Natural killer cell (primary cell): Measurements from ENCODE around the gene BRD3. TPM values are rescaled to one million over a fixed set of nuclear protein-coding genes. Genes with fewer than 3 reads are reported as not detected.

Source experiments
- ATAC-seq, 3 donors: fragments of 150-1000 bp in 2 of 3; fragments of 200-7000 bp in 1 of 3; cut with Tn5 transposase; 1 replicate in 1 of 3; 2 replicates in 2 of 3; pipeline ENCODE4 v1.10.0; 2021; ENCODE audit warnings: mild to moderate bottlenecking in 2 of 3, moderate library complexity in 2 of 3
- DNase-seq, 2 donors: peaks; one replicate each; pipeline versions ENCODE4 v3.0.0 to v3.0.0-alpha.2; 2013 to 2021; ENCODE audit warnings: mixed read lengths in 1 of 2
- H3K27ac ChIP-seq: one replicate; pipeline ENCODE4 v1.5.1; 2013; ENCODE audit warnings: mild to moderate bottlenecking, low read length
- H3K27me3 ChIP-seq: one replicate; pipeline ENCODE4 v1.6.1; 2013; ENCODE audit warnings: low read length; ENCODE audit not compliant: control insufficient read depth, insufficient read depth
- H3K36me3 ChIP-seq: one replicate; pipeline ENCODE4 v1.6.1; 2013; ENCODE audit warnings: low read length; ENCODE audit not compliant: control insufficient read depth, insufficient read depth
- H3K4me1 ChIP-seq: one replicate; pipeline ENCODE4 v1.6.1; 2013; ENCODE audit warnings: low read length; ENCODE audit not compliant: control insufficient read depth, insufficient read depth
- H3K4me3 ChIP-seq: one replicate; pipeline ENCODE4 v1.5.1; 2013; ENCODE audit warnings: low read length
- H3K9me3 ChIP-seq: one replicate; pipeline ENCODE4 v1.6.1; 2013; ENCODE audit warnings: low read length; ENCODE audit not compliant: control insufficient read depth, insufficient read depth
- H3K27ac Mint-ChIP-seq, 2 donors: one replicate each; pipeline ENCODE4 v1.8.0; 2022; ENCODE audit warnings: mild to moderate bottlenecking in 2 of 2, mixed read lengths in 2 of 2, moderate library complexity in 1 of 2
- H3K27me3 Mint-ChIP-seq, 2 donors: one replicate each; pipeline ENCODE4 v1.8.0; 2022; ENCODE audit warnings: low read depth in 2 of 2, mixed read lengths in 2 of 2
- H3K36me3 Mint-ChIP-seq: one replicate; pipeline ENCODE4 v1.8.0; 2022; ENCODE audit warnings: mixed read lengths
- H3K4me1 Mint-ChIP-seq, 2 donors: one replicate each; pipeline ENCODE4 v1.8.0; 2022; ENCODE audit warnings: mixed read lengths in 2 of 2
- H3K4me3 Mint-ChIP-seq: one replicate; pipeline ENCODE4 v1.8.0; 2022; ENCODE audit warnings: mild to moderate bottlenecking, moderate library complexity, mixed read lengths
- H3K9me3 Mint-ChIP-seq, 2 donors: one replicate each; pipeline ENCODE4 v1.8.0; 2022; ENCODE audit warnings: mixed read lengths in 2 of 2
- whole genome bisulfite sequencing: methylation state at CpG from one replicate; pipeline ENCODE4 v1.1.7; 2013; ENCODE audit warnings: missing lambda C conversion rate; ENCODE audit not compliant: insufficient coverage; 5-methylcytosine and 5-hydroxymethylcytosine counted together
- intact Hi-C: fragments of 100-400 bp; cut with micrococcal nuclease; formaldehyde crosslinking; loops from one replicate; pipeline ENCODE4 v1.14.2; 2022
- total RNA-seq, 4 donors: library from RNA; stranded (reverse); fragments of 120-200 nt in 1 of 4; gene quantifications; one replicate each; pipeline versions ENCODE4 v1.2.3 to v1.2.4, GENCODE V29; 2013 to 2022
- TF ChIP-seq, protein P1 (sequence below): fragments of 200-600 bp; IDR thresholded peaks from one replicate; pipeline ENCODE4 v1.8.0; 2022; ENCODE audit warnings: antibody characterized with exemption

Gene BRD3
- total RNA-seq, 3 donors from 2014 or later (not counting 1 experiment from before 2014, with no cell fraction given): 52.8 to 63.0 (median 52.8) TPM

DNA sequence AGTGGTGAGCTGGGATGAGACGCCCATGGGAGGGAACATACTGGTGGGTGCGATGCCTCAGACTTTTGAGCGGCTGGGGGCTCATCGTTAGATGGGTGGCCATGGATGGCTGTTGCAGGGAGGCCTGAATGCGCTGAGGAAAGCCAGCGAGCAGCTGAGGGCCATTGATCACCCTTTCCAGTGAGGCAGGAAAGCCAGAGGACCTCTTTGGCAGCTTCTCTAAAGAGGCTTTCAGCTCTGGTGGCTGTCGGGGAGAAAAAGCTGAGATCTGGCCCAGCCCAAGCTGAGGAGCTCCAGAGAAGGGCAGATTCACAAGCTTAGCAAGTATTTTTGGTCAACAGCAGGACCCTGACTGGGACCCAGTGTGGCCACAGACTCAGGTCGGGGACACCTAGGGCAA lies 62.4 kb downstream of the BRD3 start:
- DNase-seq (no peak), ATAC-seq (no peak)
- intact Hi-C loops: no loop called here
- H3K27ac ChIP-seq: no peak overlapping the region
- Mint-ChIP-seq H3K36me3 (no peaks in the 10 kb centered on the region), H3K9me3 (no peaks in the 10 kb centered on the region), H3K27ac (no peak overlapping the region), H3K4me3 (no peak overlapping the region), H3K4me1 (no peaks in the 10 kb centered on the region), H3K27me3 (peaks cover 5 to 17% of the 10 kb centered on the region in 2 donors)
- no peak overlapping the region for H3K4me3 ChIP-seq
- WGBS: 94% methylated on average over 8 of the region's 8 CpGs
- H3K36me3 ChIP-seq: no peaks in the 10 kb centered on the region
- H3K4me1 ChIP-seq: no peaks in the 10 kb centered on the region
- H3K9me3 ChIP-seq: no peaks in the 10 kb centered on the region
- TF ChIP-seq, protein P1, sequence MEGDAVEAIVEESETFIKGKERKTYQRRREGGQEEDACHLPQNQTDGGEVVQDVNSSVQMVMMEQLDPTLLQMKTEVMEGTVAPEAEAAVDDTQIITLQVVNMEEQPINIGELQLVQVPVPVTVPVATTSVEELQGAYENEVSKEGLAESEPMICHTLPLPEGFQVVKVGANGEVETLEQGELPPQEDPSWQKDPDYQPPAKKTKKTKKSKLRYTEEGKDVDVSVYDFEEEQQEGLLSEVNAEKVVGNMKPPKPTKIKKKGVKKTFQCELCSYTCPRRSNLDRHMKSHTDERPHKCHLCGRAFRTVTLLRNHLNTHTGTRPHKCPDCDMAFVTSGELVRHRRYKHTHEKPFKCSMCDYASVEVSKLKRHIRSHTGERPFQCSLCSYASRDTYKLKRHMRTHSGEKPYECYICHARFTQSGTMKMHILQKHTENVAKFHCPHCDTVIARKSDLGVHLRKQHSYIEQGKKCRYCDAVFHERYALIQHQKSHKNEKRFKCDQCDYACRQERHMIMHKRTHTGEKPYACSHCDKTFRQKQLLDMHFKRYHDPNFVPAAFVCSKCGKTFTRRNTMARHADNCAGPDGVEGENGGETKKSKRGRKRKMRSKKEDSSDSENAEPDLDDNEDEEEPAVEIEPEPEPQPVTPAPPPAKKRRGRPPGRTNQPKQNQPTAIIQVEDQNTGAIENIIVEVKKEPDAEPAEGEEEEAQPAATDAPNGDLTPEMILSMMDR: no peak
- no peaks in the 10 kb centered on the region for H3K27me3 ChIP-seq

DNA sequence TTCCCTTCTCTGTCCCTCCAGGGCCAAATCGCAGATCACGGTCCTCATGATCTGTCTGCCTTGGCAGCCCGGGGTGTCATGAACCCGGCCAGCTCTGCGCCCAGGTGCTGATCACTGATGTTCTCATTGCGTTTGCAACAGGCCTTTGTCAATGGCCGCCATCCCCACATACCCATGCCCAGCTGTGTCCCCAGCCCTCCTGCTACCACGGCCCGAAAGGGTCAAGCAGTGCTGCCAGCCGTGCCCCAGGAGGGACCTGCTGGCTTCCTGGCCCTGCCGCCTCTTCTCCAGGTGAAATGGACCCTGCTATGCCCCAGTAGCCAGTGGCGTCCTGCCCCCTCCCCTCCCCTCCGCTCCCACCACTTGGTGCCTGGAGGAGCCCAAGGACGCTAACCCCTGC lies 62.9 kb downstream of the BRD3 start:
- no peak overlapping the region for H3K4me3 ChIP-seq
- H3K36me3 ChIP-seq: no peaks in the 10 kb centered on the region
- DNase-seq: no peak
- no peak overlapping the region for H3K27ac Mint-ChIP-seq
- no peak overlapping the region for H3K27ac ChIP-seq
- 85% methylated on average over 14 of the region's 14 CpGs for WGBS
- no peaks in the 10 kb centered on the region for H3K4me1 Mint-ChIP-seq
- H3K27me3 Mint-ChIP-seq: peaks cover 5 to 17% of the 10 kb centered on the region in 2 donors
- H3K27me3 ChIP-seq: no peaks in the 10 kb centered on the region
- no peak overlapping the region for H3K4me3 Mint-ChIP-seq
- no peak for ATAC-seq
- no peaks in the 10 kb centered on the region for H3K9me3 ChIP-seq
- TF ChIP-seq, protein P1: no peak
- H3K4me1 ChIP-seq: no peaks in the 10 kb centered on the region
- no peaks in the 10 kb centered on the region for H3K36me3 Mint-ChIP-seq
- no peaks in the 10 kb centered on the region for H3K9me3 Mint-ChIP-seq
- intact Hi-C loops: no loop called here

DNA sequence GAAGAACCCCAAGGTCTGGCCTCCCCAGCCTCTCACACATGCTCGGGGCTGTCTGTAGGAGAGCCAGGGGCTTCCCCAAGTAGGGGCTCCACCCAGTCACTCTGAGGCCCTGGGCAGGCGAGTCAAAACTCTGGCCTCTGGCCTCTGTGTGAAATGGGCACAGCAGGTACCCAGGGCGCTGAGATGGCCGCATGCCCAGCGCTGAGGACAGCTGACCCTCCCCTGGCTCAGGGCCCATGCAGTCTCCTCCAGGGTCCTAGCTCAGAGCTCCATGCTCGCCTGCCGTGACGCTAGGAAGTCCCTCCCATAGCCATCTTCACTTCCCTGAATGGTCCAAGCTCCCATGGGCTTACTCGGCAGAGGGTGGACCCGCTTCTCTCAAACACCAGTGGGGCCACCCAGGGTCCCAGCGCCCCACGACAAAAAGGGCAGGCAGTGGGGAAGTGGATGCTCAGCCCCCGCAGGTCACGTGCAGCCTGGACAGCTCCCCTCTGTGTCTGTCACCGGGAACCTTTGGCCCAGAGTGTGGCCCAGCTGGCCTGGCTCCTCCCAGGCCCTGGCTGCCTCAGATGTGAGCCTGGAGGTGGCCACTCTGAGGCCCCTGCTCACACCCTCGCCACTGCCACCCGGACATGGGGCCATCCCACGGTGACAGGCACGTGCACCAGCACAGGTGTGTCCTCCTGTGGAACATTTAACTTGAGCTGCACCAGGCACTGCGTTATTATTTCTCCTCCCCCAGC lies 63.5 kb downstream of the BRD3 start:
- ATAC-seq (no peak), DNase-seq (no peak)
- 82% methylated on average over 20 of the region's 20 CpGs for WGBS
- Mint-ChIP-seq H3K27me3 (peaks cover 5 to 17% of the 10 kb centered on the region in 2 donors), H3K36me3 (no peaks in the 10 kb centered on the region), H3K4me1 (no peaks in the 10 kb centered on the region), H3K9me3 (no peaks in the 10 kb centered on the region), H3K4me3 (no peak overlapping the region), H3K27ac (no peak overlapping the region)
- Histone ChIP-seq H3K36me3 (no peaks in the 10 kb centered on the region), H3K4me1 (no peaks in the 10 kb centered on the region), H3K27me3 (no peaks in the 10 kb centered on the region), H3K9me3 (no peaks in the 10 kb centered on the region), H3K4me3 (no peak overlapping the region), H3K27ac (no peak overlapping the region)
- intact Hi-C loops: no loop called here
- TF ChIP-seq, protein P1: no peak

DNA sequence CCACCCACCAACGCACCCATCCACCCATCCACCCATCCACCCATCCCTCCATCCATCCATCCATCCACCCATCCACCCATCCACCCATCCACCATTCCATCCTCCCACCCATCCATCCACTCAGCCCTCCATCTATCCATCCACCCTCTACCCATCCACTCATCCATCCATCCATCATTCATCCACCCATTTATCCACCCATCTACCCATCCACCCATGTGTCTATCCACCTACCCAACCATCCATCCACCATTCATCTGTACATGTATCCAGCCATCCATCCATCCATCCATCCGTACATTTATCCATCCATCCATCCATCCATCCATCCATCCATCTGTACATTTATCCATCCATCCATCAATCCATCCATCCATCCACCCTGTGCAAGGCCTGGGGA lies 64.6 kb downstream of the BRD3 start:
- Mint-ChIP-seq H3K27ac (no peak overlapping the region), H3K36me3 (no peaks in the 10 kb centered on the region), H3K4me3 (no peak overlapping the region), H3K9me3 (no peaks in the 10 kb centered on the region), H3K4me1 (no peaks in the 10 kb centered on the region), H3K27me3 (peaks cover 2 to 10% of the 10 kb centered on the region in 2 donors)
- intact Hi-C loops: no loop called here
- H3K9me3 ChIP-seq: no peaks in the 10 kb centered on the region
- 91% methylated on average over 2 of the region's 2 CpGs for WGBS
- no peaks in the 10 kb centered on the region for H3K36me3 ChIP-seq
- no peak for DNase-seq
- H3K4me3 ChIP-seq: no peak overlapping the region
- no peak for ATAC-seq
- no peaks in the 10 kb centered on the region for H3K4me1 ChIP-seq
- H3K27me3 ChIP-seq: no peaks in the 10 kb centered on the region
- TF ChIP-seq, protein P1: no peak
- no peak overlapping the region for H3K27ac ChIP-seq
